SK-N-SH (cell line): ENCODE data around the gene GATA2. TPM values are rescaled to one million over a fixed set of nuclear protein-coding genes. Genes with fewer than 3 reads are reported as not detected.

ENCODE experiments used
- CTCF ChIA-PET: fragments of 300-600, 350-600 bp; formaldehyde crosslinking; extraction: SDS; loops from one replicate; lab custom pipeline; 2021; lab: Yijun Ruan, JAX
- POLR2A ChIA-PET: fragments of 350-600 bp; sonication (Branson Sonifier 250); formaldehyde crosslinking; extraction: SDS; loops from one replicate; lab custom pipeline; 2020; ENCODE audit warnings: antibody characterized with exemption, inconsistent platforms; lab: Yijun Ruan, JAX
- DNase-seq: peaks from one replicate; pipeline ENCODE4 v3.0.0; 2012
- H2AFZ ChIP-seq: fragments of 200-600 bp; sonication (generic); 2 replicates; pipeline ENCODE4 v1.8.1; 2016; ENCODE audit warnings: antibody characterized with exemption, mild to moderate bottlenecking, low read depth
- H3F3A ChIP-seq: fragments of 200-600 bp; sonication (generic); replicated peaks from 2 replicates; pipeline ENCODE3; 2016; ENCODE audit warnings: antibody characterized with exemption, mild to moderate bottlenecking; ENCODE audit not compliant: insufficient read depth
- H3K27ac ChIP-seq, 2 experiments: fragments of 200-500 bp in 1 of 2; fragments of 200-600 bp in 1 of 2; sonication (Bioruptor generic) in 1 of 2; sonication (generic), shearing (Covaris generic) in 1 of 2; 2 replicates each; pipeline versions ENCODE4 v1.5.1 to v1.6.1; 2014 to 2016; ENCODE audit warnings: low read depth in 2 of 2, inconsistent platforms in 1 of 2, low read length in 1 of 2, mild to moderate bottlenecking in 1 of 2, mixed read lengths in 1 of 2
- H3K27me3 ChIP-seq: fragments of 200-600 bp; sonication (generic), shearing (Covaris generic); 2 replicates; pipeline ENCODE4 v1.6.1; 2016; ENCODE audit warnings: mixed run types; ENCODE audit not compliant: insufficient read depth
- H3K36me3 ChIP-seq, 2 experiments: fragments of 200-500 bp in 1 of 2; fragments of 200-600 bp in 1 of 2; sonication (Bioruptor generic) in 1 of 2; sonication (generic) in 1 of 2; replicated peaks in 1 of 2; 2 replicates each; pipeline versions ENCODE3 to v1.5.1; 2014 to 2016; ENCODE audit warnings: low read length in 1 of 2, mild to moderate bottlenecking in 1 of 2; ENCODE audit not compliant: insufficient read depth in 2 of 2, control insufficient read depth in 1 of 2
- H3K4me1 ChIP-seq, 2 experiments: fragments of 200-500 bp in 1 of 2; fragments of 200-600 bp in 1 of 2; sonication (Bioruptor generic) in 1 of 2; sonication (generic), shearing (Covaris generic) in 1 of 2; 2 replicates each; pipeline versions ENCODE4 v1.5.1 to v1.6.1; 2014 to 2016; ENCODE audit warnings: low read depth in 1 of 2, low read length in 1 of 2, mixed run types in 1 of 2; ENCODE audit not compliant: insufficient read depth in 2 of 2, control insufficient read depth in 1 of 2
- H3K4me2 ChIP-seq: fragments of 200-600 bp; sonication (generic), shearing (Covaris generic); 2 replicates; pipeline ENCODE4 v1.6.1; 2017; ENCODE audit warnings: mixed run types
- H3K4me3 ChIP-seq, 2 experiments: fragments of 200-500 bp in 1 of 2; fragments of 200-600 bp in 1 of 2; sonication (Bioruptor generic) in 1 of 2; sonication (generic), shearing (Covaris generic) in 1 of 2; 2 replicates each; pipeline versions ENCODE4 v1.5.1 to v1.8.1; 2014 to 2016; ENCODE audit warnings: low read depth in 2 of 2, inconsistent platforms in 1 of 2, low read length in 1 of 2, mild to moderate bottlenecking in 1 of 2, mixed read lengths in 1 of 2, moderate library complexity in 1 of 2
- H3K79me2 ChIP-seq: fragments of 200-600 bp; sonication (generic); 2 replicates; pipeline ENCODE4 v1.8.1; 2017; ENCODE audit warnings: mild to moderate bottlenecking; ENCODE audit not compliant: insufficient read depth
- H3K9ac ChIP-seq: fragments of 200-600 bp; sonication (generic); 2 replicates; pipeline ENCODE4 v1.6.1; 2017; ENCODE audit warnings: mixed run types
- H3K9me2 ChIP-seq: fragments of 200-600 bp; sonication (generic); 2 replicates; pipeline ENCODE4 v1.6.1; 2017; ENCODE audit warnings: mixed run types
- H3K9me3 ChIP-seq: fragments of 200-600 bp; sonication (generic); 2 replicates; pipeline ENCODE4 v1.6.1; 2017; ENCODE audit warnings: mixed run types, mild to moderate bottlenecking, moderate library complexity
- H4K20me1 ChIP-seq: fragments of 200-600 bp; sonication (generic); 2 replicates; pipeline ENCODE4 v1.6.1; 2017; ENCODE audit warnings: mild to moderate bottlenecking, mixed run types; ENCODE audit not compliant: insufficient read depth
- ELF1 ChIP-seq: IDR thresholded peaks from 2 replicates; pipeline ENCODE4 v1.4.0; 2012
- EP300 ChIP-seq, 2 experiments: IDR thresholded peaks; 2 replicates each; pipeline versions ENCODE4 v1.4.0 to v1.6.1; 2012; ENCODE audit warnings: borderline replicate concordance in 1 of 2, low read depth in 1 of 2, low read length in 1 of 2
- EZH2phosphoT487 ChIP-seq: fragments of 200-600 bp; sonication (generic); IDR thresholded peaks from 2 replicates; pipeline ENCODE4 v1.6.1; 2017; ENCODE audit warnings: low read depth, mixed run types, mild to moderate bottlenecking, antibody characterized with exemption, moderate library complexity, borderline replicate concordance
- FOXJ3 ChIP-seq: sonication (generic); formaldehyde crosslinking; IDR thresholded peaks from 2 replicates; pipeline ENCODE4 v1.5.1; 2020; ENCODE audit warnings: mild to moderate bottlenecking, missing genetic modification reagents
- GABPA ChIP-seq: IDR thresholded peaks from 2 replicates; pipeline ENCODE4 v1.4.0; 2012; ENCODE audit warnings: low read depth, mild to moderate bottlenecking
- MEF2A ChIP-seq: IDR thresholded peaks from 2 replicates; pipeline ENCODE4 v1.4.0; 2012; ENCODE audit warnings: low read depth, borderline replicate concordance
- NRF1 ChIP-seq: IDR thresholded peaks from 2 replicates; pipeline ENCODE4 v1.6.1; 2012; ENCODE audit warnings: low read depth, mild to moderate bottlenecking, low read length
- PBX3 ChIP-seq: IDR thresholded peaks from 2 replicates; pipeline ENCODE4; 2012
- POLR2AphosphoS5 ChIP-seq: IDR thresholded peaks from 2 replicates; pipeline ENCODE4 v1.6.1; 2012; ENCODE audit warnings: low read depth, low read length
- REST ChIP-seq: IDR thresholded peaks from 2 replicates; pipeline ENCODE4 v1.6.1; 2012; ENCODE audit warnings: mild to moderate bottlenecking, low read depth, low read length, moderate library complexity
- RXRA ChIP-seq: IDR thresholded peaks from 2 replicates; pipeline ENCODE4 v1.4.0; 2012; ENCODE audit warnings: low read depth, mild to moderate bottlenecking, borderline replicate concordance
- SMC3 ChIP-seq: IDR thresholded peaks from 2 replicates; pipeline ENCODE4 v1.6.1; 2012; ENCODE audit warnings: low read depth, low read length, improper control_type of control experiment
- TCF12 ChIP-seq: IDR thresholded peaks from 2 replicates; pipeline ENCODE4 v1.4.0; 2012
- ZBTB33 ChIP-seq: IDR thresholded peaks from 2 replicates; pipeline ENCODE4 v1.4.0; 2012; ENCODE audit warnings: low read depth, borderline replicate concordance
- WGBS: methylation state at CpG from one replicate; pipeline ENCODE4 v1.1.6; 2017; ENCODE audit warnings: low lambda C conversion rate; 5-methylcytosine and 5-hydroxymethylcytosine counted together
- polyA plus RNA-seq, 3 experiments: library from polyadenylated mRNA; depleted of rRNA; stranded (reverse); fragments of >200 nt; gene quantifications; 2 replicates each; pipeline ENCODE4 v1.2.3, GENCODE V29; 2012

GATA2 gene
- polyA plus RNA-seq, 1 of the 3 experiments (the other 2 are of a cell fraction): 5.5 TPM

GRCh38 chr3:128489927-128490649, 2.9 kb downstream of the GATA2 start (continued):
- TF ChIP-seq REST: no peak
- TF ChIP-seq GABPA: no peak
- no peak for TF ChIP-seq NRF1
- no peak for TF ChIP-seq SMC3

GRCh38 chr3:128489674-128489926, 3.4 kb downstream of the GATA2 start:
- no peak for DNase-seq
- H3K9ac ChIP-seq: peak overlapping the region; percentile 80
- H3K4me1 ChIP-seq: peaks cover 0 to 14% of the 10 kb centered on the region in 2 experiments; a peak in 2 of 4 replicates
- H3K27ac ChIP-seq: peak overlapping the region; percentile 36 to 97; a peak in 3 of 4 replicates
- no peaks in the 10 kb centered on the region for H3K9me3 ChIP-seq
- no peaks in the 10 kb centered on the region for H3K9me2 ChIP-seq
- peak overlapping the region; percentile 61; the same call in 1 of the 2 replicates for H2AFZ ChIP-seq
- peaks cover 32% of the 10 kb centered on the region for H3K79me2 ChIP-seq
- no peaks in the 10 kb centered on the region for H3F3A ChIP-seq
- peaks cover 23% of the 10 kb centered on the region; the same call in 1 of the 2 replicates for H3K27me3 ChIP-seq
- WGBS: 11% methylated on average over 8 of the region's 26 CpGs
- TF ChIP-seq GABPA (no peak), MEF2A (no peak), POLR2AphosphoS5 (no peak), FOXJ3 (CRISPR knock-in tag) (no peak), ZBTB33 (no peak), EP300 (IDR thresholded peaks at IDR 0.05; ENCODE audit: borderline replicate concordance in 1 of 2, low read depth in 1 of 2, low read length in 1 of 2) (no peak), NRF1 (no peak), SMC3 (no peak), RXRA (no peak), ELF1 (no peak), EZH2phosphoT487 (no peak), PBX3 (no peak), TCF12 (no peak)
- ChIA-PET POLR2A (interaction anchor here (0.8 to 5.7 kb wide), 17 partner anchors 8 to 316 kb away, joined by 3 to 66 read pairs (median 3); no protein-coding TSS in a partner anchor), CTCF (interaction anchor here (0.8 to 13.1 kb wide), 11 partner anchors 9 to 314 kb away, joined by 3 to 177 read pairs (median 4); no protein-coding TSS in a partner anchor)
- peaks cover 19% of the 10 kb centered on the region; the same call in 1 of the 2 replicates for H4K20me1 ChIP-seq
- H3K36me3 ChIP-seq: peaks cover 0 to 4% of the 10 kb centered on the region in 2 experiments
- H3K4me2 ChIP-seq: peak overlapping the region; percentile 99
- peak overlapping the region; percentile 75 to 77 for H3K4me3 ChIP-seq
